ENCODE measurements around the gene CWC27. TPM values are rescaled to one million over a fixed set of nuclear protein-coding genes. Genes with fewer than 3 reads are reported as not detected.

Gene CWC27
- total RNA-seq, 1 donor from 2014 or later = 9.9 TPM

- no peaks in the 10 kb centered on the region for H3K9me3 ChIP-seq (ENCODE audit: control insufficient read depth in 3 of 3, low read length in 3 of 3)
Measured at GRCh38 chr5:64949331-64949730, 180.6 kb downstream of the CWC27 start.

DNA sequence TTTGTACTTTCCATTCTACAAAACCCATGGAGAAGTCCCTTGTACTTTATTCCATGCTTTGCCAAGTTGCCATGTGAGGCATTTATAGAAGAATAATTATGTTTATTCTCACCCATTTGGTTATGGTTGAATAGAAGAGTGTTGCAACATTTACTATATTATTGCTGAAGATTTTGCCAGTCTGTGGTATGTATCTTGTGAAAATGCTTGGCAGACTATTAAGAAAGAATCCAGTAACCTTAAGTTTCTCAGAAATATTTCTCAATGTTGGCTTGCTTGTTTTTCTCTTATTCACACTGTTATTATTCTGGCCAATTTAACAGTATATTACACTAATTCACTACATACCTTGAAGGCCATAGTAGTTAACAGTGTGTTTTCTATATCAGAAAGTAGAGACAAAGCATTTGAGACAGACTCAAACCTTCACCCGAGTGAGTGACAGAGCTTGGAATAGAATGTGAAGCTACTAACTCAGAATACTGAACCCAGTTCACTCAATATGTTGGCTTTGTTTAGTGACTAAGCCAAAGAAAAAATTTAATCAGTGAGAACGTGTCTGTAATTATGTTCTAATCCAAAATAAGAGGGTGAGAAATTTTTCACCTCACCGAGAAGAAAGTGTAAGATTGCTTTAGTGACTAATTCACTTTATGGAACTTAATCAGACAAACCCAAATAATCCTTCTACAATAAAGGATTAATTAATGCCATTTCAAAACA lies 184.4 kb downstream of the CWC27 start:
- Histone ChIP-seq H3K9me3 (ENCODE audit: control insufficient read depth in 3 of 3, low read length in 3 of 3) (no peaks in the 10 kb centered on the region), H3K4me1 (ENCODE audit: control insufficient read depth in 3 of 3, insufficient read depth in 3 of 3, low read length in 3 of 3) (no peaks in the 10 kb centered on the region), H3K27ac (ENCODE audit: low read depth, low read length) (no peak overlapping the region), H3K36me3 (ENCODE audit: control insufficient read depth in 3 of 3, insufficient read depth in 3 of 3, low read length in 3 of 3) (no peaks in the 10 kb centered on the region), H3K9ac (ENCODE audit: low read depth in 1 of 3, low read length in 3 of 3) (no peak overlapping the region), H3K27me3 (ENCODE audit: control insufficient read depth in 3 of 3, insufficient read depth in 3 of 3, low read length in 3 of 3) (no peaks in the 10 kb centered on the region), H3K4me3 (ENCODE audit: low read length in 3 of 3) (no peak overlapping the region)

More at GRCh38 chr5:64949331-64949730, 180.6 kb downstream of the CWC27 start:
- Histone ChIP-seq H3K9ac (ENCODE audit: low read depth in 1 of 3, low read length in 3 of 3) (no peak overlapping the region), H3K36me3 (ENCODE audit: control insufficient read depth in 3 of 3, insufficient read depth in 3 of 3, low read length in 3 of 3) (no peaks in the 10 kb centered on the region), H3K4me1 (ENCODE audit: control insufficient read depth in 3 of 3, insufficient read depth in 3 of 3, low read length in 3 of 3) (no peaks in the 10 kb centered on the region), H3K4me3 (ENCODE audit: low read length in 3 of 3) (no peak overlapping the region), H3K27me3 (ENCODE audit: control insufficient read depth in 3 of 3, insufficient read depth in 3 of 3, low read length in 3 of 3) (no peaks in the 10 kb centered on the region), H3K27ac (ENCODE audit: low read depth, low read length) (no peak overlapping the region)

- Histone ChIP-seq H3K4me1 (ENCODE audit: control insufficient read depth in 3 of 3, insufficient read depth in 3 of 3, low read length in 3 of 3) (no peaks in the 10 kb centered on the region), H3K9ac (ENCODE audit: low read depth in 1 of 3, low read length in 3 of 3) (no peak overlapping the region), H3K9me3 (ENCODE audit: control insufficient read depth in 3 of 3, low read length in 3 of 3) (no peaks in the 10 kb centered on the region), H3K27me3 (ENCODE audit: control insufficient read depth in 3 of 3, insufficient read depth in 3 of 3, low read length in 3 of 3) (no peaks in the 10 kb centered on the region), H3K4me3 (ENCODE audit: low read length in 3 of 3) (no peak overlapping the region), H3K27ac (ENCODE audit: low read depth, low read length) (no peak overlapping the region), H3K36me3 (ENCODE audit: control insufficient read depth in 3 of 3, insufficient read depth in 3 of 3, low read length in 3 of 3) (no peaks in the 10 kb centered on the region)
Measured at GRCh38 chr5:64954518-64954917, 185.8 kb downstream of the CWC27 start.

DNA sequence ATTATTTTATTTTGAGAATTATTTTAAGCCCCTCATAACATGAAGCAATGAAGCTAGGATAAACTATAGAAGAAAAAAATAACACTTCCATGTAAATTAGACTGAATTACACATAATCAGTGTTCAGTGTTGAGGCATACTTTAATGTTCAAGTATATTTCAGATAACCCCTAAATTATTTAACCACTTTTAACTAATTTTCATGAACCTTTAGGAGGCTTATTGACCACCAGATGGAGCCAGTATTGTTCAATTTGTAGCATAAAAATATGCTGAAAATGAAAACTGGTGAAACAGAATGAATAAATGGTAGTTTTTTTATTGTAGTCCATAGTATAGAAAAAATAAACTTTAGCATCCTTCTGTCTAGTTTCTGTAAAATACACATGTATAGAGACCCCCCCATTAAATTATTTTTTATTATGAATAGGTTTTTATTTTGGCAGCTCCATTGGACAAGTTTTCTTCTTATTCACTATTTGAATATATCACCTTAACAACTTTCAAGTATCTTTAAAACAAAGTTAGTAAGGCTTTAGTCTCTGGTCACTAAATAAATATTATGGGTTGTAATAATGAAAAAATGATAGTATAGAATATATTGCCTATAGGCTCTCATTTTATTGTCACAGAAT lies 190.1 kb downstream of the CWC27 start:
- H3K9ac ChIP-seq (ENCODE audit: low read depth in 1 of 3, low read length in 3 of 3) = no peak overlapping the region

DNA sequence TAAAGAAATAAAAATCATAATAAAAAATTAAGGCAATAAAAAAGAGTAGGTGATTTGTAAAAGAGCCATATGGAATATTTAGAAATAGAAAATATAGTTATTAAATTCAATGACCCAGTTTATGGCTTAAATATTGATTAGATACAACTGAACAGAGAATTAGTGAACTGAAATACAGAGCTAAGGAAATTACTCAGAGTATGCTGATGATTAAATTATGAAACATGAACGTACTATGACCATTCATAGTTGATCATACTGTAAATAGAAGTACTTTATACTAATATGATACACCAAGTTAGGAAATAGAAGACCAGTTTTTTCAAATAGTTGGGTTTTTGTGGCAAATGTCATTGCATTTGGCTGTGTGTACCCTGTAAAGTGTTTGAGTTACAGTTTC lies 194.5 kb downstream of the CWC27 start:
- H3K9ac ChIP-seq (ENCODE audit: low read depth in 1 of 3, low read length in 3 of 3) = no peak overlapping the region

More for the DNA sequence above, 190.1 kb downstream of the CWC27 start:
- Histone ChIP-seq H3K36me3 (ENCODE audit: control insufficient read depth in 3 of 3, insufficient read depth in 3 of 3, low read length in 3 of 3) (no peaks in the 10 kb centered on the region), H3K27me3 (ENCODE audit: control insufficient read depth in 3 of 3, insufficient read depth in 3 of 3, low read length in 3 of 3) (no peaks in the 10 kb centered on the region), H3K4me3 (ENCODE audit: low read length in 3 of 3) (no peak overlapping the region), H3K4me1 (ENCODE audit: control insufficient read depth in 3 of 3, insufficient read depth in 3 of 3, low read length in 3 of 3) (no peaks in the 10 kb centered on the region), H3K9me3 (ENCODE audit: control insufficient read depth in 3 of 3, low read length in 3 of 3) (peaks cover 4 to 5% (median 5%) of the 10 kb centered on the region in 3 donors), H3K27ac (ENCODE audit: low read depth, low read length) (no peak overlapping the region)

DNA sequence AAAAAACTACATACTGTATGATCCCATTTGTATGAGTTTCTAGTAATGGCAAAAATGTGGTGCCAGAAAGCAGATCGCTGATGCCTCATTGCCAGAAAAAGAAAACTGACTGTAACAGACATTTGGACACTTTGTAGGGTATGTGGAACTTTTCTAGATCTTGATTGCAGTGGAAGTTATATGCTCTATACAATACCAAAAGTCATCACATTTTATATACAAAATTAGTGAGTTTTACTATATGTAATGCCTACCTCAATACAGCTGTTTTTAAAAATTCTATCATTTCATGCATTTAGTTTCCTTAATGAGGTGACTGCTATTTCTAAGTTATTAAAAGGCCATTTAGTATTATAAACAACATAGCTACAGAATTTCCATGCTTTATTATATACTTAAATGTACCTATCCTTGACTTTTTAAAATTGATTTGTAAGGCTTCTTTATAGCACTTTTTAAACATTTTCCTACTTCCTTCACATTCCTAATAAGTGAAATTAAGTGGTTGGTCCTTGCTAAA lies 199.9 kb downstream of the CWC27 start:
- Histone ChIP-seq H3K27me3 (ENCODE audit: control insufficient read depth in 3 of 3, insufficient read depth in 3 of 3, low read length in 3 of 3) (no peaks in the 10 kb centered on the region), H3K4me1 (ENCODE audit: control insufficient read depth in 3 of 3, insufficient read depth in 3 of 3, low read length in 3 of 3) (no peaks in the 10 kb centered on the region), H3K9me3 (ENCODE audit: control insufficient read depth in 3 of 3, low read length in 3 of 3) (peaks cover 0 to 1% (median under 1%) of the 10 kb centered on the region in 3 donors), H3K36me3 (ENCODE audit: control insufficient read depth in 3 of 3, insufficient read depth in 3 of 3, low read length in 3 of 3) (peaks cover 0 to 5% (median 0%) of the 10 kb centered on the region in 3 donors), H3K9ac (ENCODE audit: low read depth in 1 of 3, low read length in 3 of 3) (no peak overlapping the region), H3K4me3 (ENCODE audit: low read length in 3 of 3) (no peak overlapping the region), H3K27ac (ENCODE audit: low read depth, low read length) (no peak overlapping the region)

More for the DNA sequence above, 194.5 kb downstream of the CWC27 start:
- Histone ChIP-seq H3K36me3 (ENCODE audit: control insufficient read depth in 3 of 3, insufficient read depth in 3 of 3, low read length in 3 of 3) (no peaks in the 10 kb centered on the region), H3K4me3 (ENCODE audit: low read length in 3 of 3) (no peak overlapping the region), H3K4me1 (ENCODE audit: control insufficient read depth in 3 of 3, insufficient read depth in 3 of 3, low read length in 3 of 3) (no peaks in the 10 kb centered on the region), H3K27ac (ENCODE audit: low read depth, low read length) (no peak overlapping the region), H3K27me3 (ENCODE audit: control insufficient read depth in 3 of 3, insufficient read depth in 3 of 3, low read length in 3 of 3) (no peaks in the 10 kb centered on the region), H3K9me3 (ENCODE audit: control insufficient read depth in 3 of 3, low read length in 3 of 3) (peaks cover 4 to 5% (median 5%) of the 10 kb centered on the region in 3 donors)

- H3K27me3 ChIP-seq (ENCODE audit: control insufficient read depth in 3 of 3, insufficient read depth in 3 of 3, low read length in 3 of 3) = no peaks in the 10 kb centered on the region
- H3K9ac ChIP-seq (ENCODE audit: low read depth in 1 of 3, low read length in 3 of 3) = no peak overlapping the region
- no peaks in the 10 kb centered on the region for H3K4me1 ChIP-seq (ENCODE audit: control insufficient read depth in 3 of 3, insufficient read depth in 3 of 3, low read length in 3 of 3)
- no peak overlapping the region for H3K27ac ChIP-seq (ENCODE audit: low read depth, low read length)
- H3K9me3 ChIP-seq (ENCODE audit: control insufficient read depth in 3 of 3, low read length in 3 of 3) = no peaks in the 10 kb centered on the region
- no peak overlapping the region for H3K4me3 ChIP-seq (ENCODE audit: low read length in 3 of 3)
- H3K36me3 ChIP-seq (ENCODE audit: control insufficient read depth in 3 of 3, insufficient read depth in 3 of 3, low read length in 3 of 3) = peaks cover 0 to 5% (median 0%) of the 10 kb centered on the region in 3 donors
Measured at GRCh38 chr5:64969578-64969977, 200.8 kb downstream of the CWC27 start.

DNA sequence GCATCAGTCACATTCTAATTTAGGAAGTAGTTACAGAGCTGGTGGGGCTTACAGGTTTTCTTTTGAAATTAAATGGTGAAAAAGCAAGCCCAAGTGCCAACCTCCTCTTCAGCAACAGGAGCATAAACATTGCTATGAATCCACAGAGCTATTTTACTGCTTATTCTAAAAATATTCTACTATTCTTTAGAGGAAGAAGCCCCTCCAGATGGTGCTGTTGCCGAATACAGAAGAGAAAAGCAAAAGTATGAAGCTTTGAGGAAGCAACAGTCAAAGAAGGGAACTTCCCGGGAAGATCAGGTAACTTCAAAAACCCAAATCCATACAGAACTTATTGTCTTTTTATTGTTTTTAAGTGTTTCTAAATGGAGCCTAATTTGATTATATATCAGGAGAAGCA lies 202.8 kb downstream of the CWC27 start:
- Histone ChIP-seq H3K36me3 (ENCODE audit: control insufficient read depth in 3 of 3, insufficient read depth in 3 of 3, low read length in 3 of 3) (peaks cover 0 to 5% (median 0%) of the 10 kb centered on the region in 3 donors), H3K9ac (ENCODE audit: low read depth in 1 of 3, low read length in 3 of 3) (no peak overlapping the region), H3K4me1 (ENCODE audit: control insufficient read depth in 3 of 3, insufficient read depth in 3 of 3, low read length in 3 of 3) (no peaks in the 10 kb centered on the region), H3K27ac (ENCODE audit: low read depth, low read length) (no peak overlapping the region), H3K27me3 (ENCODE audit: control insufficient read depth in 3 of 3, insufficient read depth in 3 of 3, low read length in 3 of 3) (no peaks in the 10 kb centered on the region), H3K9me3 (ENCODE audit: control insufficient read depth in 3 of 3, low read length in 3 of 3) (no peaks in the 10 kb centered on the region), H3K4me3 (ENCODE audit: low read length in 3 of 3) (no peak overlapping the region)

DNA sequence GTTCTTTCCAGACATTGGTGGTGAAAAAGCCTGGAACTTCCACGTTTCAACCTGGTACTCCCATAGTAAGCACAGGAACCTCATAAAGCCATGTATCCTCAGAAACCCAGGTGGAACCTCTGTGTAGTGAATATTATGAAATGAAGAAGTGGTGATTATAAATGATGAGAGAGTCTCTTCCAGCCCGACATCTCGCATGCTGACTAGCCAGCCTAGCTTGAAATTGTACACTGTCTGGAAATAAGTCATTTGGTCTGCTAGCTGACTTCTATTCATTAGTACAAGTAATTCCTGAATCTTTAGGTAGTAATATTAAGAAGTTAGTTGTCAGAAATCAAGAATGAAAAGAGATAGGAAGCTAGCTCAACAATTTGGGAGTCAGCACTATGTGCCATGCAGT lies 203.3 kb downstream of the CWC27 start:
- no peaks in the 10 kb centered on the region for H3K9me3 ChIP-seq (ENCODE audit: control insufficient read depth in 3 of 3, low read length in 3 of 3)
- no peaks in the 10 kb centered on the region for H3K4me1 ChIP-seq (ENCODE audit: control insufficient read depth in 3 of 3, insufficient read depth in 3 of 3, low read length in 3 of 3)
- H3K36me3 ChIP-seq (ENCODE audit: control insufficient read depth in 3 of 3, insufficient read depth in 3 of 3, low read length in 3 of 3) = peaks cover 0 to 5% (median 0%) of the 10 kb centered on the region in 3 donors
- H3K9ac ChIP-seq (ENCODE audit: low read depth in 1 of 3, low read length in 3 of 3) = no peak overlapping the region
- H3K4me3 ChIP-seq (ENCODE audit: low read length in 3 of 3) = no peak overlapping the region
- H3K27ac ChIP-seq (ENCODE audit: low read depth, low read length) = no peak overlapping the region
- H3K27me3 ChIP-seq (ENCODE audit: control insufficient read depth in 3 of 3, insufficient read depth in 3 of 3, low read length in 3 of 3) = no peaks in the 10 kb centered on the region

DNA sequence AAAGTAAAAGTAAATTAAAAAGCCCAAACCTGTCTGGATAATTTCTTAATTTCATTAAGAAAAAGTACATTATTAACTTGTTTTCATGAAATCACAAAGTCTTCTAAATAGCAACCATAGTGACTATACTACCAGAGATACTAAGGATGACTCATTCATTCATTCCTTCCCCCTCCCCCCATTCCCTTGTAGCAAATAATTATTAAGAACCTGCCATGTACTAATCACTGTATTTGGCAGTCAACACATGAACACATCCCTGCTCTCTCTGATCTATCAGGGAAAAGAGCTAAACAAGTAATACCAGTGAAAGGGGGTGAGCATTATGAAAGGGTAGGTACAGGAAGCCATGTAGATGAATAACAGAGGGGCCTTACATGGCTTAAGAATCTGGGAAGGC lies 203.9 kb downstream of the CWC27 start:
- H3K27me3 ChIP-seq (ENCODE audit: control insufficient read depth in 3 of 3, insufficient read depth in 3 of 3, low read length in 3 of 3) = no peaks in the 10 kb centered on the region
- no peak overlapping the region for H3K9ac ChIP-seq (ENCODE audit: low read depth in 1 of 3, low read length in 3 of 3)
- no peaks in the 10 kb centered on the region for H3K4me1 ChIP-seq (ENCODE audit: control insufficient read depth in 3 of 3, insufficient read depth in 3 of 3, low read length in 3 of 3)
- no peaks in the 10 kb centered on the region for H3K9me3 ChIP-seq (ENCODE audit: control insufficient read depth in 3 of 3, low read length in 3 of 3)
- H3K27ac ChIP-seq (ENCODE audit: low read depth, low read length) = no peak overlapping the region
- no peak overlapping the region for H3K4me3 ChIP-seq (ENCODE audit: low read length in 3 of 3)
- H3K36me3 ChIP-seq (ENCODE audit: control insufficient read depth in 3 of 3, insufficient read depth in 3 of 3, low read length in 3 of 3) = peaks cover 0 to 5% (median 0%) of the 10 kb centered on the region in 3 donors

All from skeletal muscle tissue (tissue), 4 donors.